HEK293 (cell line): ENCODE measurements around the gene SEMA7A.

ENCODE experiments used
- MEIS1 ChIP-seq: sonication (generic); formaldehyde crosslinking; IDR thresholded peaks from 2 replicates; pipeline ENCODE4 v1.8.1; 2022; ENCODE audit warnings: missing genetic modification reagents, mild to moderate bottlenecking, borderline replicate concordance
- ZIC2 ChIP-seq: fragments of 450-650 bp; formaldehyde crosslinking; IDR thresholded peaks from 2 replicates; pipeline ENCODE4 v1.5.1; 2016; ENCODE audit warnings: missing biosample characterization, missing genetic modification characterization

GRCh38 chr15:74430510-74430951 is 3.2 kb downstream of the SEMA7A start:
- TF ChIP-seq ZIC2 (tag by site-specific recombination): peak; percentile 77
- TF ChIP-seq MEIS1 (CRISPR knock-in tag): no peak
